CD14-positive monocyte (primary cell): Measurements from ENCODE around the gene RPTOR. TPM values are rescaled to one million over a fixed set of nuclear protein-coding genes. Genes with fewer than 3 reads are reported as not detected.

ENCODE experiments used
- DNase-seq, 3 donors: peaks; one replicate each; pipeline ENCODE4 v3.0.0-alpha.2; 2011 to 2022
- H2AFZ ChIP-seq: 2 replicates; pipeline ENCODE4 v1.6.0; 2012; ENCODE audit warnings: mild to moderate bottlenecking, low read depth, low read length, inconsistent platforms; ENCODE audit not compliant: insufficient read depth, poor library complexity, severe bottlenecking
- H3K27ac ChIP-seq, 2 donors: 1 replicate in 1 of 2; 2 replicates in 1 of 2; pipeline ENCODE4 v1.5.1; 2012 to 2013; ENCODE audit warnings: low read length in 2 of 2, control low read depth in 1 of 2, inconsistent platforms in 1 of 2, low read depth in 1 of 2, mild to moderate bottlenecking in 1 of 2
- H3K27me3 ChIP-seq, 2 donors: one replicate each; pipeline versions ENCODE4 v1.6.0 to v1.6.1; 2011 to 2013; ENCODE audit warnings: low read length in 2 of 2; ENCODE audit not compliant: control insufficient read depth in 2 of 2, insufficient read depth in 2 of 2
- H3K36me3 ChIP-seq, 2 donors: replicated peaks in 1 of 2; 1 replicate in 1 of 2; 2 replicates in 1 of 2; pipeline versions ENCODE4 v1.5.1 to v1.6.1; 2012 to 2013; ENCODE audit warnings: low read length in 2 of 2, control low read depth in 1 of 2, inconsistent platforms in 1 of 2, mild to moderate bottlenecking in 1 of 2; ENCODE audit not compliant: insufficient read depth in 2 of 2, control insufficient read depth in 1 of 2
- H3K4me1 ChIP-seq, 2 donors: 1 replicate in 1 of 2; 2 replicates in 1 of 2; pipeline versions ENCODE4 v1.5.1 to v1.6.1; 2012 to 2013; ENCODE audit warnings: low read length in 2 of 2, control low read depth in 1 of 2, inconsistent platforms in 1 of 2, mild to moderate bottlenecking in 1 of 2, moderate library complexity in 1 of 2; ENCODE audit not compliant: insufficient read depth in 2 of 2, control insufficient read depth in 1 of 2
- H3K4me2 ChIP-seq: replicated peaks from 2 replicates; pipeline ENCODE3; 2012; ENCODE audit warnings: low read length, moderate library complexity, mild to moderate bottlenecking; ENCODE audit not compliant: poor library complexity, severe bottlenecking; ENCODE audit errors: extremely low read depth
- H3K4me3 ChIP-seq, 3 experiments: fragments of 200-600 bp in 1 of 3; sonication (generic) in 1 of 3; replicated peaks in 1 of 3; 1 replicate in 2 of 3; 2 replicates in 1 of 3; pipeline ENCODE4 v1.5.1; 2011 to 2013; ENCODE audit warnings: low read length in 3 of 3, mild to moderate bottlenecking in 3 of 3, control low read depth in 2 of 3, low read depth in 2 of 3, inconsistent platforms in 1 of 3, moderate library complexity in 1 of 3
- H3K79me2 ChIP-seq: 2 replicates; pipeline ENCODE4 v1.6.0; 2012; ENCODE audit warnings: mild to moderate bottlenecking, control low read depth, inconsistent platforms, low read length, moderate library complexity; ENCODE audit not compliant: insufficient read depth
- H3K9ac ChIP-seq: 2 replicates; pipeline ENCODE4 v1.6.0; 2017; ENCODE audit warnings: low read length, mild to moderate bottlenecking; ENCODE audit not compliant: insufficient read depth, poor library complexity, severe bottlenecking
- H3K9me3 ChIP-seq, 2 donors: replicated peaks in 1 of 2; 1 replicate in 1 of 2; 2 replicates in 1 of 2; pipeline versions ENCODE4 v1.5.1 to v1.6.1; 2012 to 2013; ENCODE audit warnings: low read length in 2 of 2, control low read depth in 1 of 2; ENCODE audit not compliant: control insufficient read depth in 1 of 2, insufficient read depth in 1 of 2
- H4K20me1 ChIP-seq: 2 replicates; pipeline ENCODE4 v1.6.0; 2012; ENCODE audit warnings: mild to moderate bottlenecking, low read length, control low read depth, moderate library complexity; ENCODE audit not compliant: insufficient read depth
- H3K27ac Mint-ChIP-seq, 7 donors: one replicate each; pipeline ENCODE4 v1.8.0; 2020; ENCODE audit warnings: mild to moderate bottlenecking in 7 of 7, mixed read lengths in 7 of 7, moderate library complexity in 6 of 7, inconsistent platforms in 2 of 7
- H3K27me3 Mint-ChIP-seq, 3 donors: one replicate each; pipeline ENCODE4 v1.8.0; 2021 to 2022; ENCODE audit warnings: low read depth in 3 of 3, mild to moderate bottlenecking in 3 of 3, mixed read lengths in 3 of 3, moderate library complexity in 3 of 3, inconsistent platforms in 1 of 3
- H3K36me3 Mint-ChIP-seq, 2 donors: one replicate each; pipeline ENCODE4 v1.8.0; 2020; ENCODE audit warnings: mixed read lengths in 2 of 2, inconsistent platforms in 1 of 2, mild to moderate bottlenecking in 1 of 2
- H3K4me1 Mint-ChIP-seq: one replicate; pipeline ENCODE4 v1.8.0; 2020; ENCODE audit warnings: mild to moderate bottlenecking, mixed read lengths
- H3K4me3 Mint-ChIP-seq, 2 donors: one replicate each; pipeline ENCODE4 v1.8.0; 2020; ENCODE audit warnings: mild to moderate bottlenecking in 2 of 2, mixed read lengths in 2 of 2, moderate library complexity in 1 of 2
- H3K9me3 Mint-ChIP-seq, 7 donors: one replicate each; pipeline ENCODE4 v1.8.0; 2020 to 2022; ENCODE audit warnings: mixed read lengths in 7 of 7, mild to moderate bottlenecking in 6 of 7, moderate library complexity in 6 of 7, inconsistent platforms in 2 of 7
- WGBS: methylation state at CpG from one replicate; pipeline ENCODE4 v1.1.5; 2013; ENCODE audit warnings: missing lambda C conversion rate; ENCODE audit not compliant: insufficient coverage; 5-methylcytosine and 5-hydroxymethylcytosine counted together
- intact Hi-C, 2 donors: fragments of 100-400 bp; cut with micrococcal nuclease; formaldehyde crosslinking; loops; one replicate each; pipeline versions ENCODE4 v1.15.0 to v1.15.1; 2023
- polyA plus RNA-seq, 3 donors: library from polyadenylated mRNA; depleted of rRNA in 1 of 3; unstranded in 2 of 3; stranded (reverse) in 1 of 3; fragments of 300-500 nt in 2 of 3; fragments of >200 nt in 1 of 3; fragmentation: Illumina TruSeq in 2 of 3; gene quantifications; 1 replicate in 2 of 3; 2 replicates in 1 of 3; pipeline ENCODE4 v1.2.3, GENCODE V29; 2012 to 2021
- TF ChIP-seq, protein P1 (sequence below): fragments of 200-600 bp; IDR thresholded peaks from one replicate; pipeline ENCODE4 v1.8.0; 2022; ENCODE audit warnings: antibody characterized with exemption, mild to moderate bottlenecking

The RPTOR gene
- polyA plus RNA-seq, 3 donors: 1.1 to 8.7 (median 2.6) TPM

DNA sequence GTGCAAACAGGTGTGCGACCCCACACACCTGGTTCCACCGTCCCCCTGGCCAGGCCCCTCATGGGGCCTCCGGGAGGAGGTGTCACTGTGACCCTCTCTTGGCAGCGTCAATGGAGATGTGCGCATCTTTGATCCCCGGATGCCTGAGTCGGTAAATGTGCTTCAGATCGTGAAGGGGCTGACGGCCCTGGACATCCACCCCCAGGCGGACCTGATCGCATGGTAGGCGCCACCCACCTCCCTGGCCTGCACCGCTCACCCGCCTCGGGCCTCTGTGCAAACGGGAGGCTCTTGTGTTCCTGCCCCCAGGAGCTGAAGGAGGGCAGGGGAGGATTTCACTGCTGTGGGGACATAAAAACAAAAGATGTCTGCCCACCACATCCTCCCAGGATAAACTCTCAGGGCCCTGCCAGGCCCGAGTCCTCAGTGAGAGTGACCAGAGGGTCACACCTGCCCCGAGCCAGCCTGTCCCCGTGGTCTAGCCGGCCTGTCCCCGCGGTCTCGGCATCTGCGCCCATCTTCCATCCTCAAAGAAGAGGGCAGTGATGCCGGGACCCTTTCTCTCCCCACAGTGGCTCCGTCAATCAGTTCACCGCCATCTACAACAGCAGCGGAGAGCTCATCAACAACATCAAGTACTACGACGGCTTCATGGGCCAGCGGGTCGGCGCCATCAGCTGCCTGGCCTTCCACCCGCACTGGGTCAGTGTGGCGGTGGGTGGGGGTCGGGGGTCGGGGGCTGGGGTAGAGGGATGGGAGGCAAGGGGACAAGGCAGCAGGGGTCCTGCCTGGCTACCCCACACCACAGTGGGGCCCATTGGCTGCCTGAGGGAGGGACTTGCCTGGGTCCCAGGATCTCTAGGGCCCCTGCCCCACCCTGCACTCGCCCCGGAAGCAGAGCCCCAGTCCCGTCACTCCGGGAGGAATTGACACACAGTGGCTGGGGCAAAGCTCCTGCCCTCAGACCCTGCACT lies 418.0 kb downstream of the RPTOR start:
- H3K9ac ChIP-seq: no peak overlapping the region
- WGBS: 98% methylated on average over 26 of the region's 41 CpGs
- H3K79me2 ChIP-seq: no peaks in the 10 kb centered on the region
- no peaks in the 10 kb centered on the region for H3K4me1 Mint-ChIP-seq
- H3K9me3 ChIP-seq: no peaks in the 10 kb centered on the region
- H3K36me3 ChIP-seq: peaks cover 0 to 7% of the 10 kb centered on the region in 2 donors
- peak overlapping the region in 1 of 7 donors; percentile 50 for H3K27ac Mint-ChIP-seq
- peaks cover 14 to 31% of the 10 kb centered on the region in 2 donors for H3K36me3 Mint-ChIP-seq
- H3K27me3 ChIP-seq: no peaks in the 10 kb centered on the region
- H3K4me1 ChIP-seq: no peaks in the 10 kb centered on the region
- H3K27me3 Mint-ChIP-seq: no peaks in the 10 kb centered on the region
- H3K4me2 ChIP-seq: no peak overlapping the region
- TF ChIP-seq, protein P1, sequence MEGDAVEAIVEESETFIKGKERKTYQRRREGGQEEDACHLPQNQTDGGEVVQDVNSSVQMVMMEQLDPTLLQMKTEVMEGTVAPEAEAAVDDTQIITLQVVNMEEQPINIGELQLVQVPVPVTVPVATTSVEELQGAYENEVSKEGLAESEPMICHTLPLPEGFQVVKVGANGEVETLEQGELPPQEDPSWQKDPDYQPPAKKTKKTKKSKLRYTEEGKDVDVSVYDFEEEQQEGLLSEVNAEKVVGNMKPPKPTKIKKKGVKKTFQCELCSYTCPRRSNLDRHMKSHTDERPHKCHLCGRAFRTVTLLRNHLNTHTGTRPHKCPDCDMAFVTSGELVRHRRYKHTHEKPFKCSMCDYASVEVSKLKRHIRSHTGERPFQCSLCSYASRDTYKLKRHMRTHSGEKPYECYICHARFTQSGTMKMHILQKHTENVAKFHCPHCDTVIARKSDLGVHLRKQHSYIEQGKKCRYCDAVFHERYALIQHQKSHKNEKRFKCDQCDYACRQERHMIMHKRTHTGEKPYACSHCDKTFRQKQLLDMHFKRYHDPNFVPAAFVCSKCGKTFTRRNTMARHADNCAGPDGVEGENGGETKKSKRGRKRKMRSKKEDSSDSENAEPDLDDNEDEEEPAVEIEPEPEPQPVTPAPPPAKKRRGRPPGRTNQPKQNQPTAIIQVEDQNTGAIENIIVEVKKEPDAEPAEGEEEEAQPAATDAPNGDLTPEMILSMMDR: no peak
- no peak overlapping the region for H3K4me3 Mint-ChIP-seq
- DNase-seq: no peak
- no peak overlapping the region for H3K4me3 ChIP-seq
- no peaks in the 10 kb centered on the region for H3K9me3 Mint-ChIP-seq
- no peaks in the 10 kb centered on the region for H4K20me1 ChIP-seq
- no peak overlapping the region for H3K27ac ChIP-seq
- intact Hi-C loops: no loop called here
- H2AFZ ChIP-seq: no peak overlapping the region

DNA sequence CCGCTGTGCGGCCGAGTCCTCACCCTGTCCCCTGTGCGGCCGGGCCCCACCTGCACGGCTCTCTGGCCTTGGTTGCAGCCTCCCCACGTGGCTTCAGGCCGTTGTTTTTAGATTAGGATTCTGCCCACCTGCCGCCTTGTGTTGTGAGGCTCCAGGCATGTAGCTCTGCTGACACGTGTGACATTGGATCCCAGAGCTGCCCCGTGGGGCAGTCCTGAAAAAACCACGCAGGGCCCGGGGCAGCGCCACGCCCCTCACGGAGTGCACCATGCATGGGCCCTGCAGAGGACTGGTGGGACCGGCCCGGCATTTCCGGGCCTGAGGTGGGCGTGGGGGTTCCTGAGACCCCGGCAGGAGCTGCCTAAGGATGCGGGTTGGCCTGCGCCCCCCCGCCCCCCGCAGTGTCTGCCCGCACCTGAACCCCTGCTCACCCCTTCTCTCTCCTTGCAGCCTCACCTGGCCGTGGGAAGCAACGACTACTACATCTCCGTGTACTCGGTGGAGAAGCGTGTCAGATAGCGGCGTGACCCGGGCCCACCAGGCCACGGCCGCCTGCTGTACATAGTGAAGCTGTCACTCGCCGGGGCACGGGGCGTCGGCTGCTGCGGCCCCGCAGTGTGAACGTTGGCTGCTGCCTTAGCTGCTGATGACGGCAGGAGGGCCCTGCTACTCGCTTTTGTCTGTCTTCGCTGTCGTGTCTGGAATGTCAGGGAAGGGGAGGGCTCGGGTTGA lies 419.3 kb downstream of the RPTOR start:
- Mint-ChIP-seq H3K9me3 (peaks cover 0 to 1% (median 0%) of the 10 kb centered on the region in 7 donors), H3K4me3 (no peak overlapping the region), H3K27ac (peak overlapping the region in 1 of 7 donors; percentile 46), H3K4me1 (peaks cover 1% of the 10 kb centered on the region), H3K27me3 (peaks cover 0 to 4% (median 0%) of the 10 kb centered on the region in 3 donors), H3K36me3 (peaks cover 14 to 31% of the 10 kb centered on the region in 2 donors)
- no peak overlapping the region for H3K9ac ChIP-seq
- H3K27ac ChIP-seq: no peak overlapping the region
- no peaks in the 10 kb centered on the region for H4K20me1 ChIP-seq
- DNase-seq: no peak
- no peaks in the 10 kb centered on the region for H3K27me3 ChIP-seq
- intact Hi-C loops: no loop called here
- H3K4me1 ChIP-seq: peaks cover 0 to under 1% of the 10 kb centered on the region in 2 donors
- no peak overlapping the region for H3K4me2 ChIP-seq
- H3K79me2 ChIP-seq: no peaks in the 10 kb centered on the region
- H3K9me3 ChIP-seq: no peaks in the 10 kb centered on the region
- WGBS: 94% methylated on average over 45 of the region's 49 CpGs
- H3K36me3 ChIP-seq: peaks cover 0 to 7% of the 10 kb centered on the region in 2 donors
- H2AFZ ChIP-seq: no peak overlapping the region
- TF ChIP-seq, protein P1: no peak
- no peak overlapping the region for H3K4me3 ChIP-seq
